ENCODE data around the gene GLI3. TPM values are rescaled to one million over a fixed set of nuclear protein-coding genes. Genes with fewer than 3 reads are reported as not detected.

Gene GLI3
- total RNA-seq, 2 experiments from 2014 or later, result not detected

GRCh38 chr7:42064534-42064933 is 172.5 kb downstream of the GLI3 start:
- no peak for DNase-seq
- H3K27ac Mint-ChIP-seq, result no peak overlapping the region
- H3K9me3 Mint-ChIP-seq, result no peaks in the 10 kb centered on the region
- intact Hi-C loops (cut with micrococcal nuclease), result no loop called here
- ChIA-PET CTCF (no interaction called here), POLR2A (no interaction called here)
- TF ChIP-seq, protein P1, sequence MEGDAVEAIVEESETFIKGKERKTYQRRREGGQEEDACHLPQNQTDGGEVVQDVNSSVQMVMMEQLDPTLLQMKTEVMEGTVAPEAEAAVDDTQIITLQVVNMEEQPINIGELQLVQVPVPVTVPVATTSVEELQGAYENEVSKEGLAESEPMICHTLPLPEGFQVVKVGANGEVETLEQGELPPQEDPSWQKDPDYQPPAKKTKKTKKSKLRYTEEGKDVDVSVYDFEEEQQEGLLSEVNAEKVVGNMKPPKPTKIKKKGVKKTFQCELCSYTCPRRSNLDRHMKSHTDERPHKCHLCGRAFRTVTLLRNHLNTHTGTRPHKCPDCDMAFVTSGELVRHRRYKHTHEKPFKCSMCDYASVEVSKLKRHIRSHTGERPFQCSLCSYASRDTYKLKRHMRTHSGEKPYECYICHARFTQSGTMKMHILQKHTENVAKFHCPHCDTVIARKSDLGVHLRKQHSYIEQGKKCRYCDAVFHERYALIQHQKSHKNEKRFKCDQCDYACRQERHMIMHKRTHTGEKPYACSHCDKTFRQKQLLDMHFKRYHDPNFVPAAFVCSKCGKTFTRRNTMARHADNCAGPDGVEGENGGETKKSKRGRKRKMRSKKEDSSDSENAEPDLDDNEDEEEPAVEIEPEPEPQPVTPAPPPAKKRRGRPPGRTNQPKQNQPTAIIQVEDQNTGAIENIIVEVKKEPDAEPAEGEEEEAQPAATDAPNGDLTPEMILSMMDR (IDR thresholded peaks at IDR 0.05), result no peak
- no peaks in the 10 kb centered on the region for H3K4me1 Mint-ChIP-seq (ENCODE audit: low read depth)
- no peak for ATAC-seq
- H3K27me3 Mint-ChIP-seq, result no peaks in the 10 kb centered on the region
- H3K36me3 Mint-ChIP-seq (ENCODE audit: low read depth), result no peaks in the 10 kb centered on the region
- H3K4me3 Mint-ChIP-seq, result no peak overlapping the region

GRCh38 chr7:42059275-42059674 is 177.7 kb downstream of the GLI3 start:
- H3K27ac Mint-ChIP-seq, result no peak overlapping the region
- intact Hi-C loops (cut with micrococcal nuclease), result no loop called here
- H3K4me1 Mint-ChIP-seq (ENCODE audit: low read depth), result no peaks in the 10 kb centered on the region
- POLR2A ChIA-PET, result no interaction called here
- TF ChIP-seq, protein P1 (IDR thresholded peaks at IDR 0.05), result no peak
- no peak overlapping the region for H3K4me3 Mint-ChIP-seq
- DNase-seq (no peak), ATAC-seq (no peak)
- no peaks in the 10 kb centered on the region for H3K9me3 Mint-ChIP-seq
- CTCF ChIA-PET, result no interaction called here
- no peaks in the 10 kb centered on the region for H3K36me3 Mint-ChIP-seq (ENCODE audit: low read depth)
- no peaks in the 10 kb centered on the region for H3K27me3 Mint-ChIP-seq

DNA sequence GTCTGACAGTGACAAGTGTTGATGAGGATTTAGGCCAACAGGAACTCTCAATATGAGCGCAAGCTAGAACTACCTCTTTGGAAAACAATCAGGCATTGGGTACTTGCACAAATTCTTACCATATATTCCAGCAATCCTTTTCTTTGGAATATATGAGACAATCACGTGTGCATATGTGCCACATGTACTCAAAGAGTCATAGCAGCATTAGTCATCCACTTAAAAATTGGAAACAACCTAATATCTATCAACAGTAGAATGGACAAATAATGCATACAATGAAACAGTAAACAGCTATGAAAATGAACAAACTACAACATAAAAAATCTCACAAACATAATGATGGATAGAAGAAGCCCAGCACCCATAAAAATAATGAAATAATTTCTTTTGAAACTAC is 179.7 kb downstream of the GLI3 start:
- H3K4me1 Mint-ChIP-seq (ENCODE audit: low read depth), result no peaks in the 10 kb centered on the region
- DNase-seq (no peak), ATAC-seq (no peak)
- no peak overlapping the region for H3K27ac Mint-ChIP-seq
- POLR2A ChIA-PET, result no interaction called here
- H3K27me3 Mint-ChIP-seq, result peaks cover 2% of the 10 kb centered on the region
- CTCF ChIA-PET, result no interaction called here
- TF ChIP-seq, protein P1 (IDR thresholded peaks at IDR 0.05), result no peak
- no peaks in the 10 kb centered on the region for H3K9me3 Mint-ChIP-seq
- H3K36me3 Mint-ChIP-seq (ENCODE audit: low read depth), result no peaks in the 10 kb centered on the region
- intact Hi-C loops (cut with micrococcal nuclease), result no loop called here
- H3K4me3 Mint-ChIP-seq, result no peak overlapping the region

GRCh38 chr7:42055171-42055570 is 181.8 kb downstream of the GLI3 start:
- H3K36me3 Mint-ChIP-seq (ENCODE audit: low read depth), result no peaks in the 10 kb centered on the region
- intact Hi-C loops (cut with micrococcal nuclease), result no loop called here
- TF ChIP-seq, protein P1 (IDR thresholded peaks at IDR 0.05), result no peak
- ChIA-PET CTCF (interaction anchor here (1.0 kb wide), 1 partner anchor 14 kb away, joined by 3 read pairs; no protein-coding TSS in a partner anchor), POLR2A (no interaction called here)
- no peaks in the 10 kb centered on the region for H3K4me1 Mint-ChIP-seq (ENCODE audit: low read depth)
- H3K27me3 Mint-ChIP-seq, result peaks cover 4% of the 10 kb centered on the region
- no peak overlapping the region for H3K27ac Mint-ChIP-seq
- no peak for DNase-seq
- no peak overlapping the region for H3K4me3 Mint-ChIP-seq
- no peak for ATAC-seq
- no peaks in the 10 kb centered on the region for H3K9me3 Mint-ChIP-seq

DNA sequence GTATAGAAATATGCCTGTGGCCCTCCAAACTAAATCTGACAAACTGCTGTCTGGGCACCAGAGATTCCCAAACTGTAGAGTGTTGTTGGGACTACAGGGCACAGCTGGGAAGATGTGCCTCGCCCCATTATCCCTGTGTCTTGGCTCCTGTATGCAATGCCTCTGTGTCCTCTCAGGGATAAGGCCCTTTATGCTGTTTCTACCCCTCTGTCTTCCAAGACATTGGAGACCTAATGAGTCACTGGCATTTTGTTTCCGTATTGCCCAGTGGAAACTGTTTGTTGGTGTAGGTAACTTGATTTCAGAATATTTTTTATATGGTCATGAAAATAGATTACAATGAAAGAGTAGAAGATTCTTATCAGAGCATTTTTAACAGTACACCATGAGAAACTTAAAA is 183.2 kb downstream of the GLI3 start:
- H3K27me3 Mint-ChIP-seq, result peaks cover 4% of the 10 kb centered on the region
- no peaks in the 10 kb centered on the region for H3K36me3 Mint-ChIP-seq (ENCODE audit: low read depth)
- no peaks in the 10 kb centered on the region for H3K4me1 Mint-ChIP-seq (ENCODE audit: low read depth)
- no peak overlapping the region for H3K4me3 Mint-ChIP-seq
- ChIA-PET CTCF (no interaction called here), POLR2A (no interaction called here)
- no peaks in the 10 kb centered on the region for H3K9me3 Mint-ChIP-seq
- ATAC-seq (no peak), DNase-seq (no peak)
- TF ChIP-seq, protein P1 (IDR thresholded peaks at IDR 0.05), result no peak
- no peak overlapping the region for H3K27ac Mint-ChIP-seq
- intact Hi-C loops (cut with micrococcal nuclease), result no loop called here

All from activated CD8-positive, alpha-beta T cell treated with anti-CD3 and anti-CD28 coated beads for 36 hours (primary cell).